GM12878 (cell line): Measurements from ENCODE around the gene PHACTR1. TPM values are rescaled to one million over a fixed set of nuclear protein-coding genes. Genes with fewer than 3 reads are reported as not detected.

Experiments used
- ATAC-seq: fragments of 200-7000 bp; cut with Tn5 transposase; 3 replicates; pipeline ENCODE4 v1.9.1; 2020; ENCODE audit warnings: mild to moderate bottlenecking, moderate library complexity
- BruUV-seq: library from RNA; stranded (reverse); fragments of 400-500 nt; replicated peaks from 2 replicates; lab custom pipeline; 2021; lab: Mats Ljungman, UMichigan
- CTCF ChIA-PET: fragments of 300-600 bp; sonication (Branson Sonifier 250); formaldehyde crosslinking; extraction: SDS; loops from one replicate; lab custom pipeline; 2021; ENCODE audit warnings: inconsistent platforms; lab: Yijun Ruan, JAX
- POLR2A ChIA-PET: fragments of 350-600 bp; formaldehyde crosslinking; extraction: SDS; loops from one replicate; lab custom pipeline; 2021; ENCODE audit warnings: inconsistent platforms; lab: Charles Lee
- RAD21 ChIA-PET: fragments of 300-600 bp; sonication (Branson Sonifier 250); formaldehyde crosslinking; loops from one replicate; lab custom pipeline; 2023; ENCODE audit warnings: antibody characterized with exemption; ENCODE audit not compliant: unreplicated experiment; lab: Charles Lee
- SMC1A ChIA-PET: fragments of 300-600 bp; sonication (Branson Sonifier 250); formaldehyde crosslinking; loops from one replicate; lab custom pipeline; 2023; ENCODE audit not compliant: unreplicated experiment, uncharacterized antibody; lab: Charles Lee
- DNase-seq: peaks from one replicate; pipeline ENCODE4 v3.0.0-alpha.2; 2011; ENCODE audit warnings: low read depth, low spot score
- FAIRE-seq: peaks from 3 replicates; lab custom pipeline; 2011; peaks lifted over from hg19 to GRCh38; lab: Jason Lieb, UNC
- H2AFZ ChIP-seq: 2 replicates; pipeline ENCODE4 v1.6.0; 2011; ENCODE audit warnings: low read depth, low read length, control low read depth; ENCODE audit not compliant: control insufficient read depth
- H3K27ac ChIP-seq: 2 replicates; pipeline ENCODE4 v1.5.1; 2011; ENCODE audit warnings: control low read depth; ENCODE audit not compliant: control insufficient read depth, insufficient read depth
- H3K27me3 ChIP-seq, 2 experiments: replicated peaks in 1 of 2; 2 replicates each; pipeline versions ENCODE4 v1.6.0 to v1.6.1; 2011; ENCODE audit warnings: low read length in 1 of 2; ENCODE audit not compliant: control insufficient read depth in 2 of 2, insufficient read depth in 2 of 2
- H3K36me3 ChIP-seq, 2 experiments: 2 replicates each; pipeline ENCODE4 v1.5.1; 2011; ENCODE audit warnings: low read length in 1 of 2; ENCODE audit not compliant: control insufficient read depth in 2 of 2, insufficient read depth in 2 of 2
- H3K4me1 ChIP-seq: 2 replicates; pipeline ENCODE4 v1.6.1; 2011; ENCODE audit warnings: mild to moderate bottlenecking, low read length, moderate library complexity, mixed read lengths; ENCODE audit not compliant: control insufficient read depth, insufficient read depth
- H3K4me2 ChIP-seq: 2 replicates; pipeline ENCODE4 v1.6.0; 2011; ENCODE audit warnings: control low read depth; ENCODE audit not compliant: control insufficient read depth, insufficient read depth
- H3K4me3 ChIP-seq: fragments of 200-600 bp; sonication (generic); 2 replicates; pipeline ENCODE4 v1.5.1; 2016
- H3K79me2 ChIP-seq: 2 replicates; pipeline ENCODE4 v1.6.0; 2011; ENCODE audit warnings: low read length; ENCODE audit not compliant: control insufficient read depth, insufficient read depth
- H3K9ac ChIP-seq: 2 replicates; pipeline ENCODE4 v1.8.0; 2011; ENCODE audit warnings: low read length, control low read depth, mixed read lengths; ENCODE audit not compliant: control insufficient read depth, insufficient read depth
- H3K9me3 ChIP-seq: replicated peaks from 3 replicates; pipeline ENCODE4 v1.5.1; 2011; ENCODE audit warnings: mild to moderate bottlenecking, low read length; ENCODE audit not compliant: control insufficient read depth, insufficient read depth
- H4K20me1 ChIP-seq: 2 replicates; pipeline ENCODE4 v1.6.0; 2011; ENCODE audit not compliant: control insufficient read depth, insufficient read depth
- BCL3 ChIP-seq: IDR thresholded peaks from 2 replicates; pipeline ENCODE4 v1.6.1; 2011; ENCODE audit warnings: borderline replicate concordance, low read depth, mild to moderate bottlenecking, moderate library complexity, low read length; ENCODE audit not compliant: insufficient read depth, poor library complexity, severe bottlenecking
- E2F8 ChIP-seq: fragments of 450-650 bp; IDR thresholded peaks from 2 replicates; pipeline ENCODE4 v1.6.1; 2018; ENCODE audit warnings: mild to moderate bottlenecking, low read depth, moderate library complexity; ENCODE audit not compliant: partially characterized antibody
- IKZF1 ChIP-seq: fragments of 450-650 bp; conservative IDR thresholded peaks from 2 replicates; pipeline ENCODE4 v1.6.1; 2017; ENCODE audit warnings: antibody characterized with exemption, mild to moderate bottlenecking
- NFYA ChIP-seq: IDR thresholded peaks from 2 replicates; pipeline ENCODE4 v1.6.1; 2011; ENCODE audit warnings: low read depth, mild to moderate bottlenecking, low read length, improper control_type of control experiment, borderline replicate concordance
- NR2C1 ChIP-seq: fragments of 450-650 bp; IDR thresholded peaks from 2 replicates; pipeline ENCODE4 v1.6.1; 2017; ENCODE audit warnings: antibody characterized with exemption, mild to moderate bottlenecking, moderate library complexity
- NRF1 ChIP-seq: conservative IDR thresholded peaks from 2 replicates; pipeline ENCODE4 v1.6.1; 2011; ENCODE audit warnings: mild to moderate bottlenecking, low read depth, low read length, improper control_type of control experiment
- POU2F2 ChIP-seq: IDR thresholded peaks from 3 replicates; pipeline ENCODE4 v1.6.1; 2011; ENCODE audit warnings: low read depth, mild to moderate bottlenecking, low read length, borderline replicate concordance
- REST ChIP-seq: IDR thresholded peaks from 2 replicates; pipeline ENCODE4 v1.6.1; 2012; ENCODE audit warnings: mild to moderate bottlenecking, low read depth, low read length
- SIX5 ChIP-seq: IDR thresholded peaks from 2 replicates; pipeline ENCODE4 v1.6.1; 2011; ENCODE audit warnings: mild to moderate bottlenecking, low read depth, low read length, moderate library complexity; ENCODE audit not compliant: severe bottlenecking
- ZNF592 ChIP-seq: fragments of 450-650 bp; IDR thresholded peaks from 2 replicates; pipeline ENCODE4 v1.6.1; 2017; ENCODE audit warnings: mild to moderate bottlenecking, moderate library complexity
- ZZZ3 ChIP-seq: IDR thresholded peaks from 2 replicates; pipeline ENCODE4 v1.6.1; 2011; ENCODE audit warnings: low read depth; ENCODE audit not compliant: control insufficient read depth, insufficient read length
- WGBS: methylation state at CpG from one replicate; pipeline ENCODE4 v1.1.6; 2016; ENCODE audit warnings: low lambda C conversion rate; ENCODE audit not compliant: insufficient replicate concordance, insufficient coverage; ENCODE audit errors: missing lambda C conversion rate; 5-methylcytosine and 5-hydroxymethylcytosine counted together
- in situ Hi-C: fragments of 300-500 bp; cut with MboI; formaldehyde crosslinking; loops from 9 replicates; pipeline ENCODE4 v1.14.3; 2018; ENCODE audit warnings: mixed read lengths
- intact Hi-C: fragments of 100-400 bp; cut with micrococcal nuclease; formaldehyde crosslinking; loops from one replicate; pipeline ENCODE4 v1.14.2; 2022; ENCODE audit not compliant: unreplicated experiment
- polyA plus RNA-seq, 11 experiments: library from polyadenylated mRNA; depleted of rRNA in 4 of 11; unstranded in 6 of 11; stranded (reverse) in 5 of 11; fragments of >200 nt; fragmentation: Nextera tagmentation in 4 of 11; fragmentation: Illumina TruSeq in 1 of 11; extraction: Ambion mirVana in 4 of 11; extraction: Trizol in 1 of 11; gene quantifications; 1 replicate in 1 of 11; 2 replicates in 10 of 11; pipeline versions ENCODE4 v1.2.1 to v1.2.3, GENCODE V29; 2011 to 2016; ENCODE audit warnings: inconsistent platforms in 2 of 11, missing spikeins in 2 of 11, low read depth in 1 of 11
- total RNA-seq, 4 experiments: library from RNA; depleted of rRNA in 3 of 4; stranded (reverse); fragments of >200 nt in 3 of 4; fragmentation: Illumina TruSeq in 1 of 4; extraction: Trizol in 1 of 4; gene quantifications; 2 replicates each; pipeline versions ENCODE4 v1.2.1 to v1.2.3, GENCODE V29; 2013 to 2021

The PHACTR1 gene
- total and polyA plus RNA-seq, 10 of the 15 experiments (the other 5 are each of a cell fraction or from before 2014, with no cell fraction given), result 34.2 to 94.6 (median 62.3) TPM

GRCh38 chr6:13311155-13311554 is 594.6 kb downstream of the PHACTR1 start:
- no peak overlapping the region for H2AFZ ChIP-seq
- DNase-seq, result no peak
- WGBS, result 52% methylated on average over 1 of the region's 1 CpG
- FAIRE-seq, result no peak
- H3K4me3 ChIP-seq, result no peak overlapping the region
- peaks cover 2 to 14% of the 10 kb centered on the region in 2 experiments; a peak in 2 of 4 replicates for H3K36me3 ChIP-seq
- no peaks in the 10 kb centered on the region for H3K9me3 ChIP-seq
- H3K4me1 ChIP-seq, result no peaks in the 10 kb centered on the region
- ChIA-PET SMC1A (interaction anchor here (0.6 to 1.6 kb wide), 5 partner anchors 9 to 523 kb away, joined by 3 to 7 read pairs (median 3); partner anchors contain the start of gene TBC1D7), POLR2A (interaction anchor here (0.6 kb wide), 1 partner anchor 37 kb away, joined by 3 read pairs; no protein-coding TSS in a partner anchor), CTCF (interaction anchor here (0.7 to 4.3 kb wide), 6 partner anchors 8 to 151 kb away, joined by 3 to 11 read pairs (median 4); partner anchors contain the start of gene TBC1D7), RAD21 (interaction anchor here (0.5 to 1.4 kb wide), 3 partner anchors 8 to 746 kb away, joined by 3 read pairs; no protein-coding TSS in a partner anchor)
- in situ Hi-C loops, result no loop called here
- intact Hi-C loops, result no loop called here
- no peak overlapping the region for H3K27ac ChIP-seq
- H4K20me1 ChIP-seq, result no peaks in the 10 kb centered on the region
- H3K27me3 ChIP-seq, result no peaks in the 10 kb centered on the region
- no peak overlapping the region for H3K9ac ChIP-seq
- H3K79me2 ChIP-seq, result no peaks in the 10 kb centered on the region
- ATAC-seq, result no peak
- no TSS peak for BruUV-seq
- H3K4me2 ChIP-seq, result no peak overlapping the region
- TF ChIP-seq NFYA, result no peak
- TF ChIP-seq NRF1, result no peak
- no peak for TF ChIP-seq SIX5
- TF ChIP-seq ZNF592, result no peak
- TF ChIP-seq REST, result no peak
- TF ChIP-seq NR2C1, result no peak
- TF ChIP-seq IKZF1, result no peak
- TF ChIP-seq ZZZ3, result no peak
- no peak for TF ChIP-seq BCL3
- no peak for TF ChIP-seq E2F8
- TF ChIP-seq POU2F2, result no peak
